ENCODE results near the gene EXOC7.

The EXOC7 gene

GRCh38 chr17:76139801-76140660, 36.4 kb upstream of the EXOC7 start:
- H3K4me3 ChIP-seq (ENCODE audit: low read depth, low read length): no peak overlapping the region
- no peak for DNase-seq (ENCODE audit: low read depth)

GRCh38 chr17:76138896-76139752, 35.5 kb upstream of the EXOC7 start:
- no peak for DNase-seq (ENCODE audit: low read depth)
- no peak overlapping the region for H3K4me3 ChIP-seq (ENCODE audit: low read depth, low read length)

DNA sequence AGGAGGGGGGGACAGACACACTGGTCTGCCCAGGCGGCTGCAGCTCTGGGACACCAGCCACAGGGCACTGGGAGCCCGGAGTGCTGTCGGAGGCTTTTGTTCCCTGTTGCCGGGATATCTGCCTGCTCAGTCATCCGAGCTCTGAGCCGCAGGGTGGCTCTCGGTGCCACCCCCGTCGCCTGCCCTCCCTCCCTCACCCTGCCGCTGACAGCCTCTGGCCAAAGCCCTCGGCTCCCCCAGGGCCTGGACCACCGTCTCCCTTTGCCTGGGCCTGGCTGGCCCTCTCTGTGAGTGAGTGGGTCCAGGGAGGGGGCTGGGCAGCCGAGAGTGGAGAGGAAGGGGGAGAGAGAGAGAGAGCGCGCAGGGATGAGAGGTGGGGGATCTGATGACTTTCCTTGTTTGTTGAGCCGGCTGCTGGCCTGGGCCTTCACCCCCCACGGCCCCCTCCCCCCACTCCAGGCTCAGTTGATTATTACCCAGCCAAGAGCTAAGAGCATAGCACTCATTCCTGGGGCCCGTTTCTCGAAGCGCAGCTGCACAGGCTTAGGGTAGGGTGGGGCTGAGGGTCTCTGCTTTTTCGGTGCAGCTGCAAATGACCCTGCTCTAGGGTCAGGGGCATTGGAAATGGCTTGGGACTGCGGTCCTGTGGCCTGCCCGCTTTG, 34.8 kb upstream of the EXOC7 start:
- DNase-seq (ENCODE audit: low read depth): no peak
- H3K4me3 ChIP-seq (ENCODE audit: low read depth, low read length): no peak overlapping the region

GRCh38 chr17:76137351-76138233, 34.0 kb upstream of the EXOC7 start:
- H3K4me3 ChIP-seq (ENCODE audit: low read depth, low read length): no peak overlapping the region

DNA sequence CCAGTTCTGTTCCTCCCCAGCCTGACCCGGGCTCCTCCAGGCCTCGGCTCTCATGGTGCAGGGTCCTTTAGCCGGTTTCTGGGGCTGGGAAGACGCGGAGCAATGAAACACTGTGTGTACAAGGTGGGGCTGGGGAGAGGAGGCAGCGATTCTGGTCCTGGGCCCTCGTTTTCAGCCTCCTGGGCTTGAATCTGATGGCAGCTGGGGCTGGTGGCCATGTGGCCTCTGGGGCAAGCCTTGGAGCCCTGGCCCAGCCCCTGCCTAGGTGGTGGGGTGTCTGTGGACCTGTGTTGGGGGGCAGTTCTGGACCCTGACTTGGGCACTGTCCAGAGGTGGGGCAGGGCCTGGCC, 33.4 kb upstream of the EXOC7 start:
- DNase-seq (ENCODE audit: low read depth): no peak
- H3K4me3 ChIP-seq (ENCODE audit: low read depth, low read length): no peak overlapping the region

More at GRCh38 chr17:76137351-76138233, 34.0 kb upstream of the EXOC7 start:
- no peak for DNase-seq (ENCODE audit: low read depth)

DNA sequence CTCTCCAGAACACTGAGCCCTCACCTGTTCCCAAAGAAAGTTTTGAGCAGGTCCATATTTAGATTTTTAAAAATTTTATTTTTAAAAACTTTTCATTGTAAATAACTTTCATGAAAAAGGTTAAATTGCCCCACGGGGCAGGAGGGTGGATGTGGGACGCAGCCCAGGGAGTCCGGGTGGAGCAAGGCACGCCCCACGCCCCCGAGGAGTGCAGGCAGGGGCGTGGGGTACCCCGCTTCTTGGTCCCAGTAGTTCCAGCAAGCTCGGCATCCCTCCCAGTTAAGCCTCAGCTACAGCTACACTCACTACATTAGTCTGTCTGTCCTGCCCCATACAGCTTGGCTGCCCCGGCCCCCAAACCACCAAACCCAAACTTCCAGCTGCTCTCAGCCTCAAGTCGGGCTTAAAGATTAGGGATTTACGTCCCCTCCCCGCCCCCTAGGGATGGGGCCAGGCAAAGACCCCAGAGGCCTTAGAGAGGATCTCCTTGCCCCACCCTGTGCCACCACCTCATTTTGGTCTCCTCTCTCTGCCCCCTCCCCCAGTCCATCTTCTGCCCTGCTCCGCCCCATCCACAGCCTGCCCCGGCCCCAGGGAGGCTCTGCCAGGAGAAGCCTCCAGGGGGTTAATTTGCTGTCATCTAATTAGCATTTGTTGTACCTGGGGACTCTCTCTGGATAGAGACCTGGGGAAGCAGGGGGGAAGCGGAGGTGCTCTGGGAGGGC, 32.9 kb upstream of the EXOC7 start:
- DNase-seq (ENCODE audit: low read depth): no peak
- no peak overlapping the region for H3K4me3 ChIP-seq (ENCODE audit: low read depth, low read length)

- H3K4me3 ChIP-seq (ENCODE audit: low read depth, low read length): no peak overlapping the region
- DNase-seq (ENCODE audit: low read depth): no peak
These were observed 32.2 kb upstream of the EXOC7 start for GRCh38 chr17:76135810-76136188.

DNA sequence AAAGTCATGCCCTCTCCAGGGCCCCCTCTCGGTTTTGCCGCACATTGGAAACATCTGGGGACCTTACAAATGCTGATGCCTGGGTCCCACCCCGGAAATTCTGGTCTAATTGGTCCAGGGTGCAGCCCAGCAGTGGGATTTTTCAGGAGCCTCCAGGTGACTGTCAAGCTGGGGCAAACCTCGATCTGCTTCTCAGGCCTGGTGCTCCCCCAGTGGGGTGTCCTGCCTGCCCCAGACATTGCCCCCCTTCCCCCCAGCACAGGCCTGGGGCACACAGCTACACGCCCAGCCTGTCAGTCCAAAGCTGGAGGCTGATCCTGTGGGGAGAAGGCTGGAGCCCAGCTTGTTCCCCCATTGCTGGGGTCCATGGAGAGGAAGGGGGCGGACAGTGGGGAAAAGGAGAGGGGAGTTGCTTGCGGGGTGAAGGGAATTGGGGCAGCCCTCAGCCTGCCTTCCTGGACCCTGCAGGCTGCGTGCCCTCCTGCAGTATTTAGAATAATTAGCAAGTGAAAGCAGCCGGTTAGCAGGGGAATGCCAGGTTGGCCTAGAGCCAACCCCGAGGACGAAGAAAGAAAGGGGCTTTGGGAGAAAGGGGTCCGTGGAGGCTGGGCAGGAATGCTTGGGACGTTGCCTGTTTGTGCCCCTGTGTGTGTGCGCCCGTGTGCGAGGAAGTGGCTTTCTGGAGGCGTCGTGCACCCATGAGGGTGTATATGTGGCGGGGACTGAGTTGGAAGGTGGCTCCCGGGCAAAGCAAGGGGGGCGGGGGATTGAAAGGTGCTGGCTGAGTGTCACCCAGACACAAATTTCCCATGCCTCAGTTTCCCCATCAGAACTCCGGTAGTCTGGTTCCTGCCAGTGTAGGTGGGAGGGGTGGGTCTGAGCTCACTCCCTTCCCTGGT, 31.6 kb upstream of the EXOC7 start:
- no peak overlapping the region for H3K4me3 ChIP-seq (ENCODE audit: low read depth, low read length)
- no peak for DNase-seq (ENCODE audit: low read depth)

GRCh38 chr17:76132574-76133338, 29.2 kb upstream of the EXOC7 start:
- H3K4me3 ChIP-seq (ENCODE audit: low read depth, low read length): no peak overlapping the region
- no peak for DNase-seq (ENCODE audit: low read depth)

DNA sequence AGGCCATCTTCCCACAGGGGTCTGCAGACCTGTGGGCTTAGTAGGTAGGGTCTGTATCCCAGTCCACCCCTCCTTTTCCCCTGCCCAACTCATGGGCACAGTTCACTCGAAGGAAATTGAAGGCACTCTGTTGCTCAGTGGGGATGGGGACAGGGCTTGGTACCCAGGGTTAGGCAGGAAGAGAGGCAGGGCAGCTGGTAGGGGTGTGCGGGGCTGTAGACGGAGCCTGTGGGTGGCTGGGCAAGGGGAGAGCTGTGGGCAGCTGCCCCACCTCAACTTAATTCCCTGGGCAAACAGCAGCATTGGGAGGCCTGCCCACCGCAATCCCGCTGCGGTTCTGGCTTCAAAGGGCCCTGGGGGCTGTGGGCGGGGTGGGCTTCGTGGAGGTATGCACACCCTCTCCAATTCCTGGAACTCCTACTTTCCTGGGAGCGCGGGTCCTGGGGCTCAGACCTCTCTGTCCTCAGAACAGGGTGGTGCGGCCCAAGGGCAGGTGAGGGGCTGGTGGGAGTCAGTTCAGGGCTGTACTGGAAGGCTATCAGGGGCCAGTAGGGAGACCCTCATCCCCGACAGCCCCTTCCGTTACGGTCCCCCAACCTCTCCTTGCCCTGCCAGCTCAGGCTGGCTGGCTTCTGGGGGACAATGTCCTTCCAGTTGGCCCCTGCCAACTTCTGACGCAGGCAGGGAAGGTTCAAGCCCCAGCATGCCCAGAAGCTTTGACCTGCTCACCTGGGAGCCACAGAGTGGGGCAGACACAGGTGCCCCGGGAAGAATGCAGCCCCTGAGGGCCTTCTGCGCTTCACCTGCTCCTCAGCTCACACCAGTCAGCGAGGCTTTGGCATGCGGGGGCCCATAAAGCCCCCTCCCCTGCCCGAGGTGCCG, 28.3 kb upstream of the EXOC7 start:
- DNase-seq (ENCODE audit: low read depth): no peak
- no peak overlapping the region for H3K4me3 ChIP-seq (ENCODE audit: low read depth, low read length)

- DNase-seq (ENCODE audit: low read depth): no peak
- H3K4me3 ChIP-seq (ENCODE audit: low read depth, low read length): no peak overlapping the region
These were observed 27.6 kb upstream of the EXOC7 start for GRCh38 chr17:76131051-76131691.

DNA sequence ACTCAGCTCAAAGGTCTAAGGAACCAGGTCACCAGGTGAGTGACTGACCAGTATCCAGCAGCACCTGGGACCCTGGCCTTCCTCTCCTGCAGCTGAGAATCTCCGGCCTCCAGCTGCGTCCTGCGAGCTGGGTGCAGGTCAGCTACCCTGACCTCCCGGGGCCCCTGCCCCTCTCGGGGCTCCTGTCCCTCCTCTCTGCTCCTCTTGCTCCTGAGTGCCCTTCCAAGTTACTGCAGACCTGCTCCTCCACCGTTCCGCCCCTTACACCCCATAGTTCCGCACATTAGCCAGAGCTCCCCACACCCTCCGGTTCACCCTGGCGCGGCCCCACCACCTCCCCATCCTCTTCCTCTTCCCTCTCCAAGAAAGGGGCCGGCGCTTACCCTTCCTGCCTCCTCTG, 26.9 kb upstream of the EXOC7 start:
- DNase-seq (ENCODE audit: low read depth): no peak
- no peak overlapping the region for H3K4me3 ChIP-seq (ENCODE audit: low read depth, low read length)

GRCh38 chr17:76125922-76126321, 22.3 kb upstream of the EXOC7 start:
- H3K4me3 ChIP-seq (ENCODE audit: low read depth, low read length): no peak overlapping the region
- no peak for DNase-seq (ENCODE audit: low read depth)

DNA sequence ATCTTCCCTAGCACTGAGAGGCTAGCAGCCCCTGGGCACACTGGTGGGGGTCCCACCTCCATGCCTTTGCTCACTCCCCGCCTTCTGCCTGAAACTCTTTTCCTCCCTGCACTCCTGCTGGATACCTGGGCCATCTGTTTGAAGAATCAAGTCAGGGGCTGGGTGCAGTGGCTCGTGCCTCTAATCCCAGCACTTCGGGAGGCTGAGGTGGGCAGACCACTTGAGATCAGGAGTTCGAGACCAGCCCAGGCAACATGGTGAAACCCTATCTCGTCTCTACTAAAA, 21.7 kb upstream of the EXOC7 start:
- H3K4me3 ChIP-seq (ENCODE audit: low read depth, low read length): no peak overlapping the region
- no peak for DNase-seq (ENCODE audit: low read depth)

DNA sequence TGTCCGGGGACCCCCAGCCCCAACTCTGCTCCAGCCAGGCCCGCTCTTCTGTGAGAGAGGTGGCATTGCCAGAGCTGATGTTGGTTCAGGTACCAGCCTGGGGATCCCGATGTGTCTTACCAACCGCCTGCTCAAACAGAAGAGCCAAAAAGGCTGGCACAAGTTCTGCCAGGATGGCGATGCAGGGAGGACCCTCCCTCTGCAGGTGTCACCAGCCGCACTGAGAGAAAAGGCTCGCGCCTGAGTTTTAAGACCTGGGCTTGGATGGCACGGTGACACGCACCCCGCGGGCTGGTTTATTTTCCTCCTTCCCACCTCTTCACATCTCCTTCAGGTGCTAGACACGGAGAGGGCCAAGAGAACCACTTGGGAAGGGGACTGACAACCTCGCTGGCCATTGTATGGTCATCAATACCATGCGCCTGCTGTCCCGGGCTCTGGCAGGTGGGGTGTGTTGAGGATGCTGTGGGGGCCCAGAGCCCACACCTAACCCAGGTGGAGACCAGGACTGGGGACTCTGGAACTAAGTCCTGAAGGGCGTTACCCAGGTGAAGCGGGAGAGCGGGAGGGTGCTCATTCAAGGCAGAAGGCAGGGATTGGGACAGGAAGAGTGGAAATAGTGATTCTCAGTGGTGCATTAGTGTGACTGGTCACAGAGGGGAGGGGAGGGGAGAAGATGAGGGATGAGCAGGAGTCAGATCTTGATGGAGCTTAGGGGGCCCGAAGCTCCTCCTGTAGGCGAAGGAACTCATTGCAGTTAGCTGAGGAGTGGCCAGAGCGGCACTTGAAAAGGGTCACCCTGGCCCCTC, 21.2 kb upstream of the EXOC7 start:
- no peak for DNase-seq (ENCODE audit: low read depth)
- no peak overlapping the region for H3K4me3 ChIP-seq (ENCODE audit: low read depth, low read length)
